BLaER1 (cell line): Measurements from ENCODE around the gene TERT.
A peak's percentile ranks its signal among the peaks of the same experiment; 100 is the strongest.
"Not testable (repeated sequence)": the region's sequence is repeated elsewhere in the genome, so short reads cannot be mapped to it uniquely, and the experiment has no call there.

Source experiments
- H3K27ac ChIP-seq: shearing (Covaris generic); formaldehyde crosslinking; 2 replicates; pipeline ENCODE4 v1.8.1; 2022
- H3K27me3 ChIP-seq: shearing (Covaris generic); formaldehyde crosslinking; 2 replicates; pipeline ENCODE4 v1.8.1; 2022
- H3K36me3 ChIP-seq: shearing (Covaris generic); formaldehyde crosslinking; 2 replicates; pipeline ENCODE4 v1.8.1; 2022
- H3K4me1 ChIP-seq: shearing (Covaris generic); formaldehyde crosslinking; 2 replicates; pipeline ENCODE4 v1.8.1; 2022
- H3K4me2 ChIP-seq: shearing (Covaris generic); formaldehyde crosslinking; 2 replicates; pipeline ENCODE4 v1.8.1; 2022
- H3K4me3 ChIP-seq: shearing (Covaris generic); formaldehyde crosslinking; 2 replicates; pipeline ENCODE4 v1.8.1; 2022
- H3K9ac ChIP-seq: shearing (Covaris generic); formaldehyde crosslinking; 2 replicates; pipeline ENCODE4 v1.8.1; 2022
- H3K9me3 ChIP-seq: shearing (Covaris generic); formaldehyde crosslinking; 2 replicates; pipeline ENCODE4 v1.8.1; 2022
- H4K20me1 ChIP-seq: shearing (Covaris generic); formaldehyde crosslinking; 2 replicates; pipeline ENCODE4 v1.8.1; 2022
- Cebpa-rat ChIP-seq: shearing (Covaris generic); IDR thresholded peaks from 2 replicates; pipeline ENCODE4 v1.8.1; 2022

TERT gene

DNA sequence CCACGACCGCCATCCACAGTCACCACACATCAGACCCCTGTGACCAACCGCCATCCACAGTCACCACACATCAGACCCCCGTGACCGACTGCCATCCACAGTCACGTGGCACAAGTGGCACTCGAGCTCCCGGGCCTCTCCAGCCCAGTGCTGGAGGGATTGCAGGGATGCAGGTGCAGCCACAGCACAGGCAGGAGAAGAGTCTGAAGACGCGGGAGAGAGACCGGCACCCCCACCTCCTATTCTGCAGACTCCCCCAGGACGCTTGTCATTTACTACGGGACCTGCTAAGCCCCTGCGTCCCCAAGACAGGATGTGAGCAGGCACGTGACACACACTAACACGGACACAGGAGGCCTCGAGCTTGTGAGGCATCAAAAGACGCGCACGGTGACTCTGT, 21.1 kb downstream of the TERT start:
- H3K27ac ChIP-seq: no peak overlapping the region
- TF ChIP-seq Cebpa-rat: no peak
- no peak overlapping the region for H3K4me2 ChIP-seq
- H3K36me3 ChIP-seq: peaks cover 89% of the 10 kb centered on the region
- H3K4me1 ChIP-seq: no peaks in the 10 kb centered on the region
- peaks cover 90% of the 10 kb centered on the region for H4K20me1 ChIP-seq
- H3K9me3 ChIP-seq: peaks cover 29% of the 10 kb centered on the region
- H3K4me3 ChIP-seq: no peak overlapping the region
- no peaks in the 10 kb centered on the region for H3K27me3 ChIP-seq
- no peak overlapping the region for H3K9ac ChIP-seq

- Histone ChIP-seq H3K27ac (no peak overlapping the region), H3K9ac (no peak overlapping the region), H3K4me3 (no peak overlapping the region), H3K4me1 (no peaks in the 10 kb centered on the region), H3K9me3 (peaks cover 23% of the 10 kb centered on the region; the same call in 1 of the 2 replicates), H3K36me3 (peaks cover 89% of the 10 kb centered on the region), H4K20me1 (peaks cover 85% of the 10 kb centered on the region), H3K27me3 (no peaks in the 10 kb centered on the region), H3K4me2 (no peak overlapping the region)
- no peak for TF ChIP-seq Cebpa-rat
These were observed 22.7 kb downstream of the TERT start for GRCh38 chr5:1272201-1272600.

DNA sequence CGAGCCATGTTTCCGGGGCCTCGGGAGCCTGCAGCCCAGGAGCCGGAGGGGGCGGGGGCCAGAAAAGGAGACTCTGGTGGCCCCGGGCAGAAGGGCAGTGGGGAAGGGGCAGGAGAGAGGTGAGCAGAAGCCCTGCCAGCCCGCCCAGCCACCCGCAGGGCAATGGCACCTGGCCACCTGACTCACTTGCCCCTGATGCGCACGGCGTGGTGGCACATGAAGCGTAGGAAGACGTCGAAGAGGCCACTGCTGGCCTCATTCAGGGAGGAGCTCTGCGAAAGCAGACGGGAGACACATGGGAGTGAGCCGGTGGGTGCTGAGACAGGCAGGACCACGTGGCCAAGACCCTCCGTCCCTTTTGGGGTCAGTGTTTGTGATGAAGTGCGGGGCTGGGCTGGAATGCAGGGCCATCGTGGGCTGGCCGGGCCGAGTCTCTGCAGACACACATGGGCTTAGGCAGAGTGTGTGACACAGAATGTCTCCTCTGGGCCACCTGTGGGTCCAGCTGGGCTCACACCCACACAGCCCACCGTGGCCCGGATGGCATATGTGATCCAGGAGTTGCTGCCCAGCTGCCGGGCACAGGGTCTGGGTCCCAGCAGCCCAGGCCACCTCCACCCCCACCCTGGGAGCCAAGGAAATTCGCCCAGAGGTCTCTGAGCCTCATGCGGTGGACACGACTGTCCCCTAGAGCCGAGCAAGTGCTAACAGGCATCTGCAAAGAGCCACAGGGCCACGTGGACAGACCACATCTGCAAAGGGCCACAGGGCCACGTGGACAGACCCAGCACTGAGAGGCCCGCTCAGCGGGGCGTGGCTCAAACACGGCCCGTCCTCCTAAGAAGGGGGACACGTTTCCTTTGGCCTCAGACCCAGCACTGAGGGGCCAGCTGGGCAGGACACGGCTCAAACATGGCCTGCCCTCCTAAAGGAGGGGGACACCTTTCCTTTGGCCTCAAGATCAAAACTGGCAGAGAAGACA, 23.6 kb downstream of the TERT start:
- Histone ChIP-seq H3K4me2 (no peak overlapping the region), H4K20me1 (peaks cover 84% of the 10 kb centered on the region), H3K9ac (no peak overlapping the region), H3K27ac (no peak overlapping the region), H3K9me3 (peaks cover 21% of the 10 kb centered on the region; the same call in 1 of the 2 replicates), H3K27me3 (no peaks in the 10 kb centered on the region), H3K4me1 (no peaks in the 10 kb centered on the region), H3K4me3 (no peak overlapping the region), H3K36me3 (peaks cover 89% of the 10 kb centered on the region)
- TF ChIP-seq Cebpa-rat: no peak

GRCh38 chr5:1270426-1270825, 24.4 kb downstream of the TERT start:
- no peak overlapping the region for H3K9ac ChIP-seq
- H3K9me3 ChIP-seq: peaks cover 18% of the 10 kb centered on the region; the same call in 1 of the 2 replicates
- no peak overlapping the region for H3K27ac ChIP-seq
- no peak overlapping the region for H3K4me2 ChIP-seq
- TF ChIP-seq Cebpa-rat: no peak
- H4K20me1 ChIP-seq: peaks cover 85% of the 10 kb centered on the region
- 0 out of 2 replicates have a peak, but pooled peaks cover under 1% of the 10 kb centered on the region for H3K4me1 ChIP-seq
- no peaks in the 10 kb centered on the region for H3K27me3 ChIP-seq
- H3K4me3 ChIP-seq: no peak overlapping the region
- peaks cover 91% of the 10 kb centered on the region for H3K36me3 ChIP-seq

DNA sequence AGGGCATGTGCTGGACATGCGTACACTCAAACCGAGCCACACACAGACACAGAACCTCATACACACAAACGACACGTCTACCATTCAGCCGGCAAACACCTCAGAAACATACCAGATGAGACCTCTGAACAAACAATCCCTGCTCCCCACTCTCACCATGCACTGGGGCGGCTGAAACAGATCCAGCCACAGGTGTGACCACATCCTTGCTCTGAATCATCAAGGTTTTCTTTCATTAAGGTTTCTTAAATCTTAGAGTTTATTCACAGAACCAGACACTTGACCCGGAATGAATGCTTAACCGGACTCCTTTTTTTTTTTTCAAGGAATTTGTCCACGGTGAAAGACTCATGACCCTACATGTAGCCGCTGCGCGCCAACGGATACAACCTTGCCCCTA, 26.2 kb downstream of the TERT start:
- H3K4me2 ChIP-seq: no peak overlapping the region
- peaks cover 1% of the 10 kb centered on the region; the same call in 1 of the 2 replicates for H3K9me3 ChIP-seq
- no peak overlapping the region for H3K4me3 ChIP-seq
- peaks cover 91% of the 10 kb centered on the region for H3K36me3 ChIP-seq
- no peak for TF ChIP-seq Cebpa-rat
- peaks cover 85% of the 10 kb centered on the region for H4K20me1 ChIP-seq
- H3K27me3 ChIP-seq: no peaks in the 10 kb centered on the region
- H3K9ac ChIP-seq: no peak overlapping the region
- 0 out of 2 replicates have a peak, but pooled peaks cover 6% of the 10 kb centered on the region for H3K4me1 ChIP-seq
- H3K27ac ChIP-seq: no peak overlapping the region

DNA sequence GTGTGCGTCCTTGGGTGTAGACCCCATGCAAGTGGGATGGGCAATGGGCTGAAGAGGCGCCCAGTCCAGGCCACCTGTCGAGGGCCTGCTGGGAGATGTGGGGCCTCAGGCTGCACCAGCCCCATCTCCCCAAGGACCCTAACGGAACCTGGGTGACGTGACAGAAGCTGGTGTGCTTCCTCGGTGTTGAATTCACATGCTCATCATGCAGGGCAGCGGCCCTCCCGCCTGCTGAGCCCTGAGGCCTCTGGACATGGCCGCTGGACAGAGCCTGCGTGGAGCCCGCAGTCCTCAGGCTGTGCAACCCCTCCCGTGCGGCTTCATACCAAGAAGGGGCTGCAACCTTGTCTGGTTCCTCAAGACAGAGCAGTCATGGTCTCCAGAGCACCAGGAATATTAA, 26.8 kb downstream of the TERT start:
- no peak for TF ChIP-seq Cebpa-rat
- H3K27ac ChIP-seq: no peak overlapping the region

GRCh38 chr5:1267464-1267863, 27.4 kb downstream of the TERT start:
- H3K36me3 ChIP-seq: peaks cover 100% of the 10 kb centered on the region
- not testable (repeated sequence) for H3K9me3 ChIP-seq

More for the DNA sequence above, 26.8 kb downstream of the TERT start:
- 0 out of 2 replicates have a peak, but pooled peaks cover 6% of the 10 kb centered on the region for H3K4me1 ChIP-seq
- no peak overlapping the region for H3K4me2 ChIP-seq
- H3K36me3 ChIP-seq: peaks cover 94% of the 10 kb centered on the region
- H4K20me1 ChIP-seq: peaks cover 89% of the 10 kb centered on the region
- H3K9ac ChIP-seq: no peak overlapping the region
- no peaks in the 10 kb centered on the region for H3K27me3 ChIP-seq
- H3K9me3 ChIP-seq: no peaks in the 10 kb centered on the region
- no peak overlapping the region for H3K4me3 ChIP-seq

DNA sequence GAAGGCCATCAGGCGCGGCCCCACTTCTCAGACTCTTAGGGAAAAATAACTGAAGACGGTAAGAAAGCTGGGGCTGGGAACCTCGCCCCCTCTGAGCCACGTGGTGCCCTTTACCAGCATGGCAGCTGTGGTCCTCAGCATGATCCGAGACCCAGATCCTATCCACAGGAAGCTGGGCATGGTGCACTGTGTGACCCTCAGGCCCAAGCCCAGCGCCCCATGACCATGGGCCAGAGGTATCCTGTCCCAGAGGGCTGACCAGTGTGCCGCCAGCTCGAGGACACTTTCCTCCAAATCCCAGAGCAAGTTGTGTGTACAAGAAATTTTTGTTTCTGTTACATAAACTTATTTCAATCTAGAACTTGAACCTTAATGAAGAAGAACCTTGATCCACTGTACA, 28.1 kb downstream of the TERT start:
- Histone ChIP-seq H3K9me3 (no peaks in the 10 kb centered on the region), H3K27ac (no peak overlapping the region), H3K36me3 (peaks cover 100% of the 10 kb centered on the region), H4K20me1 (peaks cover 94% of the 10 kb centered on the region), H3K27me3 (no peaks in the 10 kb centered on the region), H3K4me1 (0 out of 2 replicates have a peak, but pooled peaks cover 6% of the 10 kb centered on the region), H3K9ac (no peak overlapping the region), H3K4me2 (no peak overlapping the region), H3K4me3 (no peak overlapping the region)
- no peak for TF ChIP-seq Cebpa-rat

More at GRCh38 chr5:1267464-1267863, 27.4 kb downstream of the TERT start:
- peaks cover 94% of the 10 kb centered on the region for H4K20me1 ChIP-seq
- H3K4me3 ChIP-seq, H3K9ac ChIP-seq, H3K4me2 ChIP-seq, H3K27ac ChIP-seq, H3K27me3 ChIP-seq, H3K4me1 ChIP-seq: not testable (repeated sequence)

DNA sequence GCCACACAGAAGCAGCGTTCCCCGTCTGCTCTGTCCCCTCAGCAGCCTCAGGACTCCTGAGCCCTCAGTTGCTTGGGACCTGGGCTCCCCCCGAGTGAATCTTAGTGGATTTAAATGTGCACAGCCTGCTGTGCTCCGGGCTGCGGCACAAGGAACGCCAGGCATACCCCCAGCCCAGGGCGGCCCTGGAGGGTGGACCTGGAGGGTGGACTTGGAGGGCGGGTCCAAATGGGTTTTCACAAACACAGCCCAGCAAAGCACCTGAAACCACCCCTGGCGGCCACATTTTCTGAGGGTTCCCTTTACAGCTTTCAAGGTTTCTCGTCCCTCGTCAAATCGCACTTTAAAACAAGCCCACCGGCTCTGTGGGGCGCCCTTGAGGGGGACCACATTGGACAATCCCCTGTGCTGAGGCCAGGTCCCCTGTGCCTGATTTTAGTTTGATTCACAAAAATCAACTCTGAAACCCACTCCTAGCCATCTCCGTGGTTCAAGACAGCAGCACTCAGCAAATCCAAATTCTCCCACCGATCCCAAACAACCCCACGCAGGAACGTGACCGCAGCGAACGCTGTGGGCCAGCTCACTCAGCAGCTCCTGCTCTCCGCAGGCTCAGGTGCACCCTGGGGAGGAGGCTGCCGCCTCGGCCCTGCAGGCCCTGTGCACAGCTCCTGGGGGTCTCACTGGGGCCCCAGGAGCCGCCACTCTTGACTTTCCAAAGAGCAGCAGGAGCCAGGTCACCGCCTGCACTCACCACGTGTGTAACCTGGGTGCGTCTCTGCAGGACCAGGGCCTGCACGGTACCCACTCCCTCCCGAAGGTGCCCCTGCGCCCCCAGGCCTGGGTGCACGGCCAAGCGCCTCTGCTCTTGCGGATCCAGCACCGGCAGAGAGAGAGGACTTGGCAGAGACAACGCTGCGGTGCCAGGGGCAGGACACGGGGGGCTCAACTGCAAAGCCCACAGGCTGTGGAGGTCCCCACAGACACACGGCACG, 29.1 kb downstream of the TERT start:
- no peak overlapping the region for H3K4me2 ChIP-seq
- TF ChIP-seq Cebpa-rat: no peak
- H3K36me3 ChIP-seq: peaks cover 100% of the 10 kb centered on the region

More for the DNA sequence above, 29.1 kb downstream of the TERT start:
- peak overlapping the region; percentile 51 for H3K27ac ChIP-seq
- H4K20me1 ChIP-seq: peaks cover 94% of the 10 kb centered on the region
- peak overlapping the region; percentile 45; the same call in 1 of the 2 replicates for H3K9ac ChIP-seq
- no peaks in the 10 kb centered on the region for H3K27me3 ChIP-seq
- H3K4me1 ChIP-seq: 0 out of 2 replicates have a peak, but pooled peaks cover 6% of the 10 kb centered on the region
- H3K9me3 ChIP-seq: no peaks in the 10 kb centered on the region
- H3K4me3 ChIP-seq: no peak overlapping the region
